NCI-H510A (cell line): ENCODE data around the gene UQCC2.

Experiments
- DNase-seq: peaks from one replicate; lab custom pipeline; 2025; lab: John Stamatoyannopoulos, UW

The UQCC2 gene

DNA sequence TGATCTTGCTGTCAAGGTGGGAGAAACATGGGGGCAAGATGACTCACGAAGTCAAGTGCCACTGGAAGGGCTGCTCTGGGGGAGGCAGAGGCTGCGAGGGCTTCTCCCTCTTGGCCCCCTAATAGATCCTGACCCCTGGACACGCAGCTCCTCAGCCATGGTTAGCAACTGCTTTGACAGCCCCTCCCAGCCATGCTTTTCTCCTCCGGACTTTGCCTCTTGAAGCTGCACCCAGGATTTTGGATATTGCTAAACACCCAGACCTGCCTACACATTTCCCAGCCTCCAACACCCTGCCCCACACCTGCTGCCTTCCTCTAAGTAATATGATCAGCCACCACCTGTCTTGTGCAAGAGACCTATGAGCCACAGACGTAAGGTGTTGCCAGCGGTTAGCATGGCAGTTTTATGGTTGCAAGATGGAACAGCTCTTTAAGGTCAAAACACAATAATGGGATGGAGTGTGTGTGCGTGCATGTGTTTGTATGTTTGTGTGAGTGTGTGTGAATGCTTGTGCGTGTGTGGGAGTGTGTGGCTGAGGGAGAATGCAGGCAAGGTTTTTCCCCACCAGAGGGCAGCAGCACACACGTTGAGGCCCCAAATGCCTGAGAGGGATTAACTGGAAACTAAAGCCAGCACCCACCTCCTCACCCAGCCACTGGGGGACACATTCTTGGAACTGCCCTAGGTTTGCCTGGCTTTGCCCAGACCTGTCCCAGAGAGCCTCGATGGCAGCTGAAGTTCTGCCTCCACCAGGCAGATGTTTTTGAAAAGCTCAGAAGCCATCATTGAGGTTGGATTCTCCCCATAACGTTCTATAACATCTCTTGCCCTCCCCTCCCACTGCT, 32.7 kb upstream of the UQCC2 start:
- peak; percentile 98 for DNase-seq

DNA sequence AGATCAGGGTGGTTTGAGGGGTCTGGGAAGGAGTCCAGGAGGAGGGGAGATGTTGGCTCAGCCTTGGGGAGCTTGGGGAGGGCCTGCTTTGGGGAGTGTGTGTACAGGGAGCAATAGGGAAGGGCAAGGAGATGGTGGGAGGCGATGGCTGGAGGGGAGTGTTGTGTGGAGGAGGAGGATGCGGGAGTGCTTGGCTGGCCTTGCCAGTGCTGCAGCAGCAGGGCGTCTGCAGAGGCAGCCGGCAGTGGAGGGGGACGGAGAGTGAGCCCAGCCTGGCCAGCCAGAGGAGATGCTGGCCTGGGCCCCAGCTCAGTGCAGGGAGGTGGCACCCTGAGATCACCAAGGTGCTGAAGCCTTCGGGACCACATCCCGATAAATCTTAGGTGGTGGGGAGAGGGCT, 31.3 kb upstream of the UQCC2 start:
- no peak for DNase-seq

DNA sequence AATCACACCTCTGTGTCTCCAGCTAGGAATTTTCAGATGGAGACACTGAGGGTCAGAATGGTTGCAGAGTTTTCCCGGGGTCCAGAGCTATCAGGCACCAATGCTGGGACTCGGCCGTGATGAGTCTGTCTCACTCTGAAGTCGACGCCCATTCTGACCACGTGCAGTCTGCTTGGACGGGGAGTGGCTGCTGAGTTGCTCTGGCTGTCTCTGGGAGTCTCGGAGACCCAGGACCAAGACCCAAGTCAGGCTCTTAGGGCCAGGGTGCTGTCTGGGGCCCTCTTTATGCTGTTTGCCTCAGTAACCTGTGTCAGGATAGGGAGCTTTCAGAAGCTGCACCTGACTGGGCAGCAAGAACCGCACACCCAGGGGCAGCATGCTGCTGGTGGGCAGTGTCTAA, 30.6 kb upstream of the UQCC2 start:
- DNase-seq, result no peak

DNA sequence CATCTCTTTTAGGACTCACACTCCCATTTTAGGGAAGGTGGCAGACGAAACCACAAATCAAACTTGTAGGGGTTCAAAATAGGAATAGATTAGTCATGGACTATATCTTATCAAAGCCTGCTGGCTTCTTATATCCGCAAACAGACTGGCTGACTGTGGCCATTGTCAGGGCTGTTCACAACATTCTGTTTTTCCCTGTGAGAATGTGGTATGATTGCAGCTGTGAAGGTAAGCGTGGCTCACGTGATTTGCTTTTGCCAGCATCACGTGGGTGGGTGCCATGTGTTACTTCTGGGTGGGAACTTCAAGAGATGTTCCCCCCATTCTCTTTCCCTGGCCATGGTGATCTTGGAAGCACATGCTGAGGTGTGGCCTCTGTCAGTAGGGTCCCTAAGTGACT, 29.3 kb upstream of the UQCC2 start:
- DNase-seq, result no peak

DNA sequence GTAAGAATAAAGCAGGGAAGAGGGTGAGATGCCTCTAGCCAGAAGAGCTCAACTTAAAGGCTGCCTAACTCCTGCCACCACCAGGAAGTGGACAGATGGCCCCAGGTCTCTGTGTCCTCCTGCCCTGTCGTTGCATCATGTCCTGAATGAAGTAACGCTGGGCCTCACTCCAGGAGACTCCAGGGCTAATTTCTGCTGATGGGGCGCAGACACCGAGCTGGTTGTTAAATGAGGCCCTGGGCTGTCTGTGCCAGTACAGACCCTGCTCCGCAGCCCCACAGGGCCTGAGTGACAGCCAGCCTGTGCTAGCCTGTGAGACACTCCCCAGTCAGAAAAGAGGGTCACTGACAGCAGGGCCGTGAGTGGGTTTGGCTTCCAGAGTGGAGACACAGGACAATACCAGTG, 28.7 kb upstream of the UQCC2 start:
- no peak for DNase-seq

DNA sequence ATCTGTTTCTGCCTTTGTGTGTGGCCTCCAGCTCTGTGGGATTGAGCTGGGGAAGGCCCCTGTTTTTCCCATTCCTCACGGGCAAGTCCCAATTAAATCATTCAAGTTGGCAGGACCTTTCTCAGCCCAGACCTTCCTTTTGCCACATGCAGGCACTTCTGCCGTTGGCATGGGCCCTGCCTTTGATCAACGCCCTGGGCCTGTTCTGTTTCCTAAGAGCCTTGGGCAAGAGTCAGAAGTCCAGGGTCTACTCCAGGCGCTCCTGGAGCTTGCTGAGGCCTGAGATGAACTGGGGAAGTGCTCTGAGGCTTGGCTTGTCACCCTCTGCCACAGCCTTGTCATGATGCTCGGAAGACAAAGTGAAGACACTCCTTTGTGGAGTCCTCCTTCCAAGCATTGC, 28.1 kb upstream of the UQCC2 start:
- DNase-seq, result no peak

DNA sequence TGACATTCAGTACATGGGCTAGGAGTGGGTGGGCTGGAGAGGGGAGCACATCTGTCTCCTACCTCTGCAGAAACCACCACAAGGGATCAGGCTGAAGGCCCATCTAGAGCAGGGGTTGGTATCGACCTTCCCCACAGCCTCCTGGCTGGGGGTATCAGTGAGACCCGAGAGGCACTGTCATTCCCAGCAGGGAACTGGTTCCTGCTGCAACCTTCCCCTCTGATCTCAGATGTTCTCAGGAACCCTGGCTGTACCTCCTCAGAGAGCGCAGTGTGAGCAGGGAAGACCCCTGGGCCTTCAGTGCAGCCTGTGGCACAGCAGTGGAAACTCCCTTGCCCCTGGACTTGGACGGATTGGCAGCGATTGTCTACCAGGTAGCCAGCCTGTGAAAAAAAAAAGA, 27.4 kb upstream of the UQCC2 start:
- DNase-seq, result no peak

DNA sequence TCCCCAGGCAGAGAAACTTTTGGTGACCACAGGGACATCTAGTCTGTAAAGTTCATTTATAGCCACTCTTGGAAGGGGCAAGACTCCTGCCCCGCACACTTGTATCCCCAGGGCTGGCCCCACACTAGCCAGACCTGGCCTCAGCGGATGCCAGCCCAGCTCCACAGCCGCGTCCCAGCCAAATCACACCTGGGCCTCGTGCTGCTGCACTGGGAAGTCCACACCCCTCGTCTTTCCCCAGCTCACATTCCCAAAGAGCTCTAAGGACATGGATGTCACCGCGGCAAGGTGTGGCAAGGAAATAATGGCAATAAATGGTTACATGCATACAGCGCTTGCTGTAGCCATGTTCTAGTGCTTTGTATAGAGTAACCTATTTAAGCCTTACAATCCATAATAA, 26.7 kb upstream of the UQCC2 start:
- DNase-seq, result no peak

DNA sequence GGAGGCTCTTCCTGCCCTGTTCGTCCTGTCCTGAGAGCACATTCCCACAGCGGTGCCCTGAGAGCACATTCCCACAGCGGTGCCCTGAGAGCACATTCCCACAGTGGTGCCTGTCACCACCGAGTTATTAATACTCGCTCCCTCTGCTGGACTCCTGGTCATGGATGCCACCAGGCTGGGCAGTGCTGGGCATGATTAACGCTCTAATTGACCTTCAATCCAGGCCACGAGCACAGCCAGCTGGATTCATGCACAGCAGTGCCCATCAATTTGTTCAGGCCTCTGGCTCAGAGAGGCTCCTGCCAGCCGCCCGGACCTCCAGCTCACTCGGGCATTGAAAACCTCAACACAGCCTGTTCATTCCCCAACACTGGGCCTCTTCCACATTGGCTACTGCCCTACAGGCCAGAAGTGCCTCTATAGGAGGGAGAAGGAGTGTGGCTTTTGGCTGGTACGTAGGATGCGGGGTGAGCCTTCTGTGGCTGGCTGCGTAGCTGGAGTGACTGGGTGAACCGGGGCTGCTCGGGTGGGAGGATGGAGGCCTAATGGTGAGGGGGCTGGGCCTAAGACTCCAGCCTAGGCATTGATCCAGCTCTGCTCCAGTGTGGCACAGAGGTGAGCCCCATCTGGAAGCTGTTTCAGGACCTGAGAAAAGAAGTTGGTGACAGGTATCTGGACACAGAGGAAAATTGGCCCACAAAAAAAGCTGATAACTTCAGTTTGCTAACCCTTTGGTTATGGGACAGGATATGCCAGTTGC, 25.9 kb upstream of the UQCC2 start:
- DNase-seq, result no peak

DNA sequence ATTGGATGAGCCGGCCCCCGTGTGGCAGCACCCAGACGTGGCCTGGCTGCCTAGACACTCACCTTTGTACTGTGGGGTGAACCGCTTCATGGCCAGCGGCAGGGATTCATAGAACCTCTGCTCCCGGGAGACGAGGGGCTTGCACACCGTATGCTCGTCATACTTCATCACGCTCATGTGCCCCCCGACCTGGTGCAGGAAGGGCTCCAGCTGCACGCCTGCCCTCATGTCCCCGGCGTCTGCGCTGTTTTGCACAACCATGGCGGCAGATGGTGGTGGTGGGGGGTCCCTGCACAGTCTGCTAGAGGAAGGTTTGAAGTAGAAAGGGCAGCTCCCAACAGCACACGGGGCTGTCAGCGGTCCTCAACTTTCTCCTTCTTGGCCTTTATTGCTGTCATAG, 23.7 kb upstream of the UQCC2 start:
- no peak for DNase-seq

DNA sequence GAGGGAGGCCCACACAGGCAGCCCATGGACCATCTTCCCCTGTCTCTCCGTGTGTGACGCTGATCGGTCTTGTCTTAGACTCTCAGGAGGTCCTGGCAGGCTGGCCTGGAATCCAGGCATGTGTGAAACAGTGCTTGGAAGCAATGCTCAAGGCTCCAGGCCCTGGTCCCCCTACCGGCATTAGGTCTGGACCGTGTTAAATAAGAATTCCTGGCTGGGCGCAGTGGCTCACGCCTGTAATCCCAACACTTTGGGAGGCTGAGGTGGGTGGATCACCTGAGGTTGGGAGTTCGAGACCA, 22.2 kb upstream of the UQCC2 start:
- DNase-seq, result no peak

DNA sequence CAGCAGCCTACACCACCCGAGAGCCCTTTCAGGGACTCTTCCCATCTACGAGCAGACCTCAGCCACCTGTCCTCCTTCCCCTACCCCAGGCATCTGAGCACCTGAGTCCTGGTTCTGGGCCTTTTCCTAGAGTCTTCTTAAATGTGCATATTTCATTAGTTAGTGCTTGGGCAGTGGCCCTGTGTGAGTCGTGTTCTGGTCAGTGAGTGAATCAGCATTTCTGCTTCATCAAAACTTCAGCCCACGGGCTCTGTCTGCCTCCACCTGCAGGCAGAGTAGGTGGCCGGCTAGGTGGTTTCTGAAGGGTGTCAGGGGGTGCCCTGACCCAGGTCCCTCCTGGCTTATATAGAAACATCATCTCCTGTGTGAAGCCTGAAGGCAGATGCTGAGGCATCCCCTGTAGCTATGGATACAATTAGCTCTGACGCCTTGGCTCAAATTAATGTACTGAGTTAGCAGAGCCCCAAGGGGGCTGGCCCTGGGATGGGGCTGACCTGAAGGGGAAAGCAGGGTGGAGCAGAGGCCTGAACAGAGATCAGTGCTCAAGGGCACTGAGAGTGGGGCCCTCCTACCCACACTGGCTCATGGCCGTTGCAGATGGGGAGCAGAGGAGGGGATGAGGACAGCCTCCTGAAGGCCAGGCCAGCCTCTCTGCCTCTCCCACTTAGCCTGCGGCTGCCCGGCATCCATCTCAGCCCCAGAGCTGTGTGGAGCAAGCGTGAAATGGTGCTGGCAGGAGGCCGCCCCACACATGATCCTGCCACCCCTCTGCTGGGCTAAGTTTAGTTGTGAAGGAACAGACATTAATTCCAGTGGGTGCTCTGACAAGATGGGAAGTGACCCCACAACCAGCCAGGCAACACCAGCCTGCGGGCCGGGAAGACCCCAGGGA, 21.6 kb upstream of the UQCC2 start:
- DNase-seq, result no peak

DNA sequence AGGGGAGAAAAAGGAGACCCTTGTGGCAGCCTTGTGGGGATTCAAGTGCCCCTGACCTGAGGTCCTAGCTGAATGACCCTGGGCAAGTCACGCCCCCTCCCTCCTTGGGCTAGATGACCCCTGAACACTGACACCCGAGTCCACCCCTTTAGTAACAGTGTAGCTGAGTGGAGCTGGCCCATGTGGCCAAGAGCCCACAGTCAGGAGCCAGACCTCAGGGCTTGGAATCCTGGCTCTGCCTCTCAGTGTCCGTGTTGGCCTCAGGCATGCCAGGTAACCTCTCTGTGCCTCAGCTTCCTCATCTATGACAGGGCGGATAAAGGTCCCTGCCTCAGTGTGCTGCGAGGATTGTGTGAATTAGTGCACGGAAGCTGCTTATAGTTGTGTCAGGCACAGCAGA, 20.9 kb upstream of the UQCC2 start:
- no peak for DNase-seq

DNA sequence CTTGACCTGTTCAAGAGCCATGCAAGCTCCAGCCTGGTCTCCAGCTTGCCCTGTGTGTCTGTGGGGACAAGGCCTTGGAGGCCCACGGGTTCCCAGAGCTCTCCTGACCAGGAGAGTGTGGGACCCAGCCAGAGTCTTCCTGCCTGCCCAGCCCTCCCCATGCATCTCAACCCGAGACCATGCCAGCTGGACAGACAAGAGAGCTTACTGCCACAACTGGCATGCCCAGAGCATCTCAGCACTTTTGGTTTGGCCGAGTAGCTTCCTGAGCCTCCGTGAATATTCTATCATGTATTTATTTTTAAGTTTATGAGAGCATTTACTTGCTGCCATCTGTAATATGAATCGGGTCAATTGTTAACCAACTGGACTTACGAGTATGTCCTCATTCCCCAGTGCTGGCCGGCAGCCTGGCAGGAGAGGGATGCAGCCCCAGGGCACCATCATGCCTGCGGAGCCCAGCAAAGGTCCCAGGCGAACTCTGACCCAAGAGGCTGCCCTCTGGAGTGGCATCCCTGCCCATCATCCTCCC, 20.3 kb upstream of the UQCC2 start:
- DNase-seq, result no peak

DNA sequence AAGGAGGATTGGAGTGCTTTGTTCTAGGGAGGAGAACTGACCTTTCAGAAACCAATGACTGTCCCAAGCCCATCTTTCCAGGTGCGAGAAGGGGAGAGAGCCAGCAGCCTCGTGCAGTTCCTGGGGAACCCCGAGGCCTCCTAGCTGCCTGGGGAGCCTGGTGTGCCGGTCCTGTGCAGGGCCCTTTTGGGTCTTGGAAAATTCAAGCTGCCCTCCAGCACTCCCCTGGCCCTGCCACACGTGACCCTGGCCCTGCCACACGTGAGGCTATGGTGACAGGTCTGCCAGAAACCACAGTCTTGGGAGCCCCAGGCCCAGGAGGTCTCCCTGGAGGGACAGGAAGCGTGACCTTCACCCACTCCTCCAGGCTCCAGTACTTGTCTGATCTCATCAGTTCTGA, 19.5 kb upstream of the UQCC2 start:
- DNase-seq, result no peak

DNA sequence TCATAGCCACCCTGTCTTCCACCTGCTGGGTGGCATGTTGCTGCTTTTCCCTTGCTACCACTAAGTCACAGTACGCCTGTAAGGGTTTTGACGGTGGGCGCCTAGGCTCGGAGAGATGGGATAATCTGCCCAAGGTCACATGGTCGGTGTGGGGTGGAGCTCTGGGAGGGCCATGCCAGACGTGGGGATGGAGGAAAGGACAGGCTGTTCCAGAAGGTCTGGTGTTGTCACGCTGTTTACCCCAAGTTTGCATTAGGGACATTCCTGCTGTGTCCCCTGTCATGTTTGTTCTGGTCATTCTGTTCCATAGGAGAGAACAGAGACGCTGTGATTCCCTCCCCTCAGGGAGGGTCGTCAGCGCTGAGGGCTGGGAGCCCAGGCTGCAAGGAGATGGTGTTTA, 19.1 kb upstream of the UQCC2 start:
- DNase-seq, result no peak

DNA sequence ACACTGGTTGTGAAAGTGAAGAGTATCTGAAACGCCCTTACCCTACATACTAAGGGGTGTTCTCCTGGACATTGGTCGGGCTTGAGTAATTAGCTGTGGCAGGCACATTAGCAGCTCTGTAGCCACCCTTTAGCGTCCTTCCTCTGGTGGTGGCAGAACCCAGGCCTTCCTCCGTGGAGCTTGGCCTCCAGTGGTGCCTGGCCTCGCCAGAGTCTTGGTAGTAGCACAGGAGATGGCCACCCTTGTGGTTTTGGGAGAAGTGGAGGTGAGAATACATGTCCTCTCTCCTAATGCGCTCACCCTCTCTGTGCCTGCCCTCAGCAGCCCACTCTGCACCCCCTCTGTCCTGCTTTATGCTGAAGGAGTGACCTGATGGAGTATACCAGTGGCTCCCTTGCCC, 17.6 kb upstream of the UQCC2 start:
- DNase-seq, result no peak

DNA sequence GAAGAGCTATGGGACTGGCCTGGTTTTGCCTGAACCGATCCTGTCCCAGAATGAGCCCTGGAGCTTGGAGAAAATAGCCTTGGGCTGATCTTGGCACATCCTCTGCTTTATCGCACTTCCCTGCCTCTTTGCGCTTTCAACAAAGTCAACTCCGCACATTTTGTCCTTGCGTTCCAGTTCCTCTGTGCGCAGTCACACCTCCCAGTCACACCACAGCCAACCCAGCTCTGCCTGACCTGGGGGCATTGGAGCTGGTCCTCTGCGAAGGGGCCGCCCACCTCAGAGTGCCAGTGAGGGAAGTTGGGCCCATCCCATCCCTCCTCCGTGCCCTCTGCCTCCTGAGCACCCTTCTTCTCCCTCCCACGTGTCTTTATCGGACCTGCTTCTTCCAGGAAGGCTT, 16.9 kb upstream of the UQCC2 start:
- no peak for DNase-seq

DNA sequence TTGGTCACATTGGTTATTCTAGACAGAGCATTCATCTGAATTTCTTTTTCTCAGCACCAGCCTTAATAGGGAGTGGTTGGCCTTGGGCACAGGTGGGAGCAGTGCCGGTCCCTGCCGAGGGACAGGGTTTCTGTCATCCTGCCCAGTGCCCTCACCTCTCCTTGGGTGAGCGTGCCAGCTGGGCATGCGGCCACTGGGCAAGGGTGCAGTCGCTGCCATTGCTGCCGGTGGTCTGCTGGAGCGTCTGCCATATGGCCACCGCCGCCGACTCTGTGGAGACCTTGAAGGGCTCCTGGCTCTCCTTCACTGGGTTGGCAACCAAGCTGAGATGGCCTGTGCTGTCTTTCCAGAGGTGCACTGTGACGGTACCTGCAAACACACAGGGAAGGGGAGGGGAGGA, 16.4 kb upstream of the UQCC2 start:
- no peak for DNase-seq

DNA sequence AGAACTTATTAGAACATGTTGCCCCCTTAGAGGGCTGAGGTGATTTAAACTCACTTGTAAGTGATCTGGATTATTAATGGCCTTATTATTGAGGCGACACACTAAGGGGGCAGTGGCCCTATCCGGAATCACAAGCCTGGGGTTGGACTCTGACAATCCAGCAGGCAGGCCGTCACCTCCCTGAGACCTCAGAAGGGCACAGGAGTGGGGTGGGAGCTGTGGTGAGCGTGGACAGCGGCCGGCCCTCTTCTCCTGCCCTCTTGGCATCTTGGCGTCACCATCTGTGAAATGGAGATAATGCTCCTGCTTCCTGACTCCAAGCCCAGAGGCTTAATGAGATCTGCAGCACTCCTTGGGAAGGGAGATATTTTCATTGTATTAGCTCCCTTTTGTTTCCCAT, 15.6 kb upstream of the UQCC2 start:
- no peak for DNase-seq

DNA sequence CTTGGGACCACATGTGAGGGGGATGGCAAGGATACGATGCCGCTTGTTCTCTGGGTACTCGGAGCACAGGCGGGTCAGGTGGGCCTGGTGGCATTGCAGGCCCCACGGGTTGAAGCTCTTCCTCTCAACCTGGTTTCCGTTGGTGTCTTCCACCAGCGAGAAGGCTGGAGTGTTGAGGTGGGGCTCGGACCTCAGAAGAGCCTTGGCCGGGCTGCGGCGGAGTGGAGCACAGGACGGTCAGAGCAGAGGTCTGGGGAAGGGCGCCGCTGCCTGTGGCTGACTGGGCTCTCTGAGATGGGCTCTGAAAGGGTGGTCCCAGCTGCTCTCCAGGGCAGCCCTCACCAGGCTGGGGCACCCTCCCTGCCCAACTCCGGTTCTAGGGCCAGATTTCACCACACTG, 15.2 kb upstream of the UQCC2 start:
- DNase-seq, result no peak

DNA sequence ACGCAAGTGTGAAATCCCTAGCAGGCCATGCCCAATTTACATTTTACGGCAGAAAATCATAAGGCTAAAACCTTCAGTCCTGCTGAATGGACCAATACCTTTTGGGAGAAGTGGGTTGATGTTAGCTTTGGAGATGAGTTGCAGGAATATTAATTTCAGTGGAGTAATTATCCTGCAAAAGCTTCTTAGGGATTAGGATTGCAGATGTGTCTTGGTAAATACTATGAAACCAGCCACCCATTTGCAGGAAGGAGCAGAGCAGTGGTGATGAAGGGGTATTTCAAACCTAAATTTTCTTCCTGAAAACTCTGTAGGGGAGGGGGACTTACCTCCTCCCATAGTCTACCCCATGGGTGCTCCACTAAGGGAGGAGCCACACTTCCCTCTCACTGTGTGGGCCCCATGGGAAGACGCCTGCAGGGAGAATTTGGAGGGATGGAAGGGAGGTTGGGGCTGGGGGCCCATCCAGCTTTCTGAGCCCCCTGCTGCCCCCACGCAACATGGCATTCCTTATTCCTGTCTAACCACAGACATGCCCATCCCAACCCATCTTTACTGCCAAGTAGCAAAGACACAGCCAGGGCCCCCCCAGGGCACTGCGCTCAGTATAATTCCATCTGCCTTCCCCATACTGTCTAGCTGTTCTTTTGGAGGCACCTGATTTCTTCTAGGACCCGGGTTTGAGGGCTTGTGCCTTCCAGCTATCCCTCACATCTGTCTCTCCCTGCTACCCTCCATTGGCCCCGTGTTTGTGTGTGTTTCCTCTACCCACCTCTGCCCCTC, 14.6 kb upstream of the UQCC2 start:
- DNase-seq, result no peak
